ENCODE results near the gene NMNAT1.
"Not testable (repeated sequence)": the region's sequence is repeated elsewhere in the genome, so short reads cannot be mapped to it uniquely, and the experiment has no call there.

NMNAT1 gene

DNA sequence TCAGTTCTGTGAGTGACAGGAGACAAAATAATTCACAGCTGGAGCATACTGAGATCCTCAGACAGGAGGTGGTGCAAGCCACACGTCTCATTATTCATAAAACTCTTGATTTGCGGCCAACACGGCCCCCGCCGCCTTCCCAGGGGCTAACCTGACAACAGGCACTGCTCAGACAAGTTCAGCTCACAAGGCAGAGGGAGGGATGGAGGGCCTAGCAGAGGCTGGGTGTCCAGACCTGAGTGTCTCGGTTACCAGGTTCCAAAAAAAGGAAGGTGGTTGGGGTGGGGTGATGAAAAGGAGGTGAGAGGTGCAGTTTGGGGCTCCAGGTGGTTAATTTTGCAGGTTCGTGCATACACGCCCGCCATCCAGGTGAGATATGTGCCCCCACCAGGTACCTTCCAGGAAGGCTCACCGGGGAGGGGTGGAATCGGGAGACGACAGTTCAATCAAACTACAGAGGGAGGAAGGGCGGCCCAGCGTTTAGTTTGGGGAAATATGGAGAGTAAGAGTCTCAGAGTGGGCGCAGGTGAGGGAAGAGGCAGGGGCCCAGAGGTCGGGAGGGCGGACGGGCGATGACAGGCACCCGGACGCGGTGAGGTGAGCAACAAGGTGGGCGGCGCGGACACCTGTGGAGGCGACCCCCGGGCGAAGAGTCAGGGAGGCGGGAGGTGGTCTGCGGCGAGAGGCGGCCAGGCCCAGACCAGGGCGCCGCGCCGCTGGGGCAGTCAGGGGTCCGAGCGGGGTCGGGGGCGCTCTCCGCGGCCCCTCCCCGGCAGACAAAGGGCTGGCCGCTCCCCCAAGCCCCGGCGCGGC lies 33.8 kb upstream of the NMNAT1 start:
- DNase-seq (ENCODE audit: low read depth) = no peak
- TF ChIP-seq, protein P1, sequence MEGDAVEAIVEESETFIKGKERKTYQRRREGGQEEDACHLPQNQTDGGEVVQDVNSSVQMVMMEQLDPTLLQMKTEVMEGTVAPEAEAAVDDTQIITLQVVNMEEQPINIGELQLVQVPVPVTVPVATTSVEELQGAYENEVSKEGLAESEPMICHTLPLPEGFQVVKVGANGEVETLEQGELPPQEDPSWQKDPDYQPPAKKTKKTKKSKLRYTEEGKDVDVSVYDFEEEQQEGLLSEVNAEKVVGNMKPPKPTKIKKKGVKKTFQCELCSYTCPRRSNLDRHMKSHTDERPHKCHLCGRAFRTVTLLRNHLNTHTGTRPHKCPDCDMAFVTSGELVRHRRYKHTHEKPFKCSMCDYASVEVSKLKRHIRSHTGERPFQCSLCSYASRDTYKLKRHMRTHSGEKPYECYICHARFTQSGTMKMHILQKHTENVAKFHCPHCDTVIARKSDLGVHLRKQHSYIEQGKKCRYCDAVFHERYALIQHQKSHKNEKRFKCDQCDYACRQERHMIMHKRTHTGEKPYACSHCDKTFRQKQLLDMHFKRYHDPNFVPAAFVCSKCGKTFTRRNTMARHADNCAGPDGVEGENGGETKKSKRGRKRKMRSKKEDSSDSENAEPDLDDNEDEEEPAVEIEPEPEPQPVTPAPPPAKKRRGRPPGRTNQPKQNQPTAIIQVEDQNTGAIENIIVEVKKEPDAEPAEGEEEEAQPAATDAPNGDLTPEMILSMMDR (IDR thresholded peaks at IDR 0.05; ENCODE audit: low read depth, low read length, missing control alignments) = no peak
- peak overlapping the region; percentile 78 for H3K4me3 ChIP-seq (ENCODE audit: low read depth, low read length)

DNA sequence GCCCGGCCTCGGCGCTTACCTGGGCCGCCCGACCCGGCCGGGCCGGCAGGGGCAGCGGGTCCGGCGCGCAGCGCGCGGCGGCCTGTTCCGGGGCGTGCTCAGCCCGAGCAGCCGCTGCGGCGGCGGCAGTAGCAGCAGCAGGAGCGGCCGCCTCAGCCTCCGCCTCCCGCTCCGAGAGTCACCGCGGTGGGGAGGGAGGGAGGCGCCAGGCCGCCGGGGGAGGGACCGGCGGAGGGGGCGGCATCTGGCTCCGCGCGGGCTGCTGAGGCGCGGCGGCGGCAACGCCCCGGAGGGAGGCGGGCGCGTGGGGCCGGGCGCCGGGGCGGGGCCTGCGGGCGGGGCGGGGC lies 33.2 kb upstream of the NMNAT1 start, which contains the start of gene CTNNBIP1:
Gene CTNNBIP1, minus strand, starts transcription at position 194 of the 347 bp plus-strand sequence. CDS start 38,205 bp downstream, outside the sequence.
- DNase-seq (ENCODE audit: low read depth) = no peak
- TF ChIP-seq, protein P1 (IDR thresholded peaks at IDR 0.05; ENCODE audit: low read depth, low read length, missing control alignments) = no peak
- H3K4me3 ChIP-seq (ENCODE audit: low read depth, low read length) = peak within 1 kb of the TSS; percentile 78

DNA sequence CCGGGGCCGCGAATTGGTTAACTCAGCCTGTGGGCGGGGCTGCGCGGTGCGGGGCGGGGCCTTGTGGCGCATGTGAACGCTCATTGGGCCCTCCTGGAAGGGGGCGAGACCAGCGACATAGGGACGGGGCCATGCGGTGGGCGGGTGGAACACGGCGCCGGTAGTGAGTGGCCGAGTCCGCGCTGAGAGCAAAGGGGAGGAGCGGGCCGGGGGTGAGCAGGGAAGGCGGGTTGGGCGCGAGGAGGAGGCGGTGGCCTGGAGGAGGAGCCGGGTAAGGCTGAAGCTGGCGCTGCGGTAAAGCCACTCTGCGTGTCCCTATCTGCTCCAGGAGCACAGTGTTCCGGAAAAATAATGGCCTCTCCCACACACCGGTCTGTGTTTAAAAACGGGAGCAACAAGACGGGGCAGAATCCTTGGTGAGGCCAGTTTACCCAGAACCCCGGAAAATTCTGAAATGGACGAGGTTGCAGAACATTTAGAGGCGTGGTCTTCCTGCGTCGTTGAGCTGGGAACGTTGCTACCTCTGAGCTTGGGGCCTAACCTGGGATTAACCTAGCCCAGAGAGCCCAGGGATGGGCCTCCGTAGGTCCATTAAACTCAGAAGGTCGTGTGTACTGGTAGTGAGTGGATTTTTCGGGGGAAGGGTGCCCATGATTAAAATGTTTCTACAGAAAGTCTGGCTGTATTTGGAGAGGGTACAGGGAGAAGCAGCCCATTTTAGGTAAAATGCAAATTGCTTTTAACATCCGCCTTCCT lies 32.7 kb upstream of the NMNAT1 start:
- peak overlapping the region; percentile 73 for H3K4me3 ChIP-seq (ENCODE audit: low read depth, low read length)
- peak; percentile 94 for DNase-seq (ENCODE audit: low read depth)
- TF ChIP-seq, protein P1 (IDR thresholded peaks at IDR 0.05; ENCODE audit: low read depth, low read length, missing control alignments) = no peak

DNA sequence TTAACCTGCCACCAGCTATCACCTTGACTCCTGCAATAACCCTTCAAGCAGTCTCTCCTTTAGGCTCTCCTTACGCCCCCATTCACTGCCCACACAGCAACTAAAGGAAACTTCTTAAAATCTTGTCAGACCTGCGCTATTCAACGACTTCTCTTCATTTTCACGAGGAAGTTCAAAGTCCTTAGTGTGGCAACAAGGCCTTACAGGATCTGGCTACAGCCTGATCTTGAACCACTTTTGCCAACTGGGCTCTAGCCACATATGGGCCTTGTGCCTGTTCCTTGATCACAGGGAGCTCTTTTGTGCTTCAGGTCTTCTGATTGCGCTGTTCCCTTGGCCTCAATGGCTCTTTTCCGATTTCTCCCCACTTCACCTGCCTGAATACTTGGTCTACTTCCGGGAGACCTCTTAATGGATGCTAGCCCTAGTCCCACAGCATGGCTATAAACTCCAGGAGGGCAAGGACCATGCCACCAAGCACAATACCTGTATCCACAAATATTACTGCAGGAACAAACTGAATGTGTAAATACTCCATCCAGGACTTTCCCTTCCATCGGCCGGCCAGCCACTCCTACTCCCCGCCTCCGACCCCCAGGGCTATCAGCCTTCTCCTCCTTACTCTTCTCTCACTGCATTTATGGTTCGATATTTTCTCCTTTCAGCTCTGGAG lies 30.9 kb upstream of the NMNAT1 start:
- no peak for DNase-seq (ENCODE audit: low read depth)
- TF ChIP-seq, protein P1 (IDR thresholded peaks at IDR 0.05; ENCODE audit: low read depth, low read length, missing control alignments) = no peak
- H3K4me3 ChIP-seq (ENCODE audit: low read depth, low read length) = no peak overlapping the region

DNA sequence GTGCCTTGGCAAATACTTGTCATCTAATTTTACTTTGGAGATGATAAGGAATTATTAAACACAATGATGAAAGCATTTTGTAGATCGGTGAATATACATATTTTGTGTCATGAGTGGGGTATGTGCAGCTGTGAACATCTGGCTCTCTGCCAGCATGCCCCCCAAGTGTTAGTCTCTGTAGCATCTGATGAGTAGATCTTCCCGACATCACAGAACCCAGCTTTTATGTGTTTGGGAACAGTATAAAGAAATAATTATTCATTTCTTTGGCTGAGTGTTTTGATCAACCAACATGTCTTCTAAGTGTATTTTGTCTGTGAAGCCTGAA lies 28.7 kb upstream of the NMNAT1 start:
- no peak for DNase-seq (ENCODE audit: low read depth)
- no peak overlapping the region for H3K4me3 ChIP-seq (ENCODE audit: low read depth, low read length)
- TF ChIP-seq, protein P1 (IDR thresholded peaks at IDR 0.05; ENCODE audit: low read depth, low read length, missing control alignments) = peak; percentile 19

DNA sequence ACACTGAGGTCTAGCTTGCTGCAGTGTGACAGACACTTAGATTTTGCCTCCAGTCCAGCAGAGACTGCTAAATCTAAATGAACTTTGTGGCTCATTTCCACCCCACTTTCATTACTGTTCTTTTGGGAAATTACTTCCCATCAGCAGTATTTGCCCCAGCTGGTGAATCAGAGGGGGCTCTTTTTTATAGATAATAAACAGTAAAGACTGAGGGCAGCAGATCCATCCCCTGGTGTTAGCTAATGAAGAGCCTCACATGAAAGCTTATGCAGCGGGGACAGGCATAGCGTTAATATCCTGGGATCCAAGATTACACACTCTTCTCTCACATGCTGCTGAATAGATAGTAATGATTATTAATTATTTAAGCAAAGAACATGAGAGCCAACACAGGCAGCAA lies 26.8 kb upstream of the NMNAT1 start:
- DNase-seq (ENCODE audit: low read depth) = no peak
- TF ChIP-seq, protein P1 (IDR thresholded peaks at IDR 0.05; ENCODE audit: low read depth, low read length, missing control alignments) = no peak
- H3K4me3 ChIP-seq (ENCODE audit: low read depth, low read length) = no peak overlapping the region

- not testable (repeated sequence) for DNase-seq (ENCODE audit: low read depth); H3K4me3 ChIP-seq (ENCODE audit: low read depth, low read length)
Measured at GRCh38 chr1:9917495-9917894, 25.8 kb upstream of the NMNAT1 start.

Data from GM12864 (cell line).